GM19239 (cell line): Measurements from ENCODE around the gene MSTN.
A peak's percentile ranks its signal among the peaks of the same experiment; 100 is the strongest.

Experiments used
- DNase-seq: peaks from one replicate; pipeline ENCODE4 v3.0.0; 2011; ENCODE audit warnings: low spot score; ENCODE audit not compliant: insufficient read length
- FAIRE-seq: peaks from 2 replicates; lab custom pipeline; 2011; peaks lifted over from hg19 to GRCh38; lab: Jason Lieb, UNC

Gene MSTN

GRCh38 chr2:190062601-190063000, at the start of gene MSTN:
Gene MSTN (minus strand): TSS chr2:190062729. CDS start chr2:190062596, 133 bp downstream.
- DNase-seq (no peak), FAIRE-seq (no peak)

- FAIRE-seq = no peak
These were observed 48.6 kb upstream of the MSTN start for GRCh38 chr2:190111166-190111565.

GRCh38 chr2:190110699-190111098, 48.2 kb upstream of the MSTN start:
- no peak for DNase-seq
- no peak for FAIRE-seq

More at GRCh38 chr2:190111166-190111565, 48.6 kb upstream of the MSTN start:
- DNase-seq = no peak

- no peak for DNase-seq
- no peak for FAIRE-seq
These were observed 47.6 kb upstream of the MSTN start for GRCh38 chr2:190110131-190110530.

- FAIRE-seq (no peak), DNase-seq (no peak)
These were observed 44.9 kb upstream of the MSTN start for GRCh38 chr2:190107409-190107808.

GRCh38 chr2:190106783-190107182, 44.3 kb upstream of the MSTN start:
- no peak for DNase-seq
- FAIRE-seq = no peak

- FAIRE-seq (peak; percentile 35), DNase-seq (no peak)
These were observed 43.0 kb upstream of the MSTN start for GRCh38 chr2:190105554-190105953.

GRCh38 chr2:190103144-190103543, 40.6 kb upstream of the MSTN start:
- DNase-seq (no peak), FAIRE-seq (peak; percentile 58)

- DNase-seq = no peak
- FAIRE-seq = no peak
These were observed 37.6 kb upstream of the MSTN start for GRCh38 chr2:190099890-190100697.

GRCh38 chr2:190098851-190099250, 36.3 kb upstream of the MSTN start:
- DNase-seq (no peak), FAIRE-seq (no peak)

GRCh38 chr2:190097115-190097514, 34.6 kb upstream of the MSTN start:
- no peak for FAIRE-seq
- no peak for DNase-seq

GRCh38 chr2:190094316-190094871, 31.9 kb upstream of the MSTN start:
- FAIRE-seq (no peak), DNase-seq (no peak)

GRCh38 chr2:190093793-190094192, 31.3 kb upstream of the MSTN start:
- DNase-seq = no peak
- FAIRE-seq = no peak

- DNase-seq = no peak
- FAIRE-seq = peak; percentile 33
These were observed 27.6 kb upstream of the MSTN start for GRCh38 chr2:190090148-190090547.

GRCh38 chr2:190088917-190089316, 26.4 kb upstream of the MSTN start:
- peak; percentile 98 for FAIRE-seq

GRCh38 chr2:190084704-190085103, 22.2 kb upstream of the MSTN start:
- DNase-seq (no peak), FAIRE-seq (no peak)

More at GRCh38 chr2:190088917-190089316, 26.4 kb upstream of the MSTN start:
- peak; percentile 23 for DNase-seq

GRCh38 chr2:190082118-190082517, 19.6 kb upstream of the MSTN start:
- no peak for DNase-seq
- FAIRE-seq = no peak

GRCh38 chr2:190080527-190081049, 18.1 kb upstream of the MSTN start:
- DNase-seq (no peak), FAIRE-seq (no peak)

GRCh38 chr2:190079160-190079559, 16.6 kb upstream of the MSTN start:
- DNase-seq (no peak), FAIRE-seq (no peak)

GRCh38 chr2:190075623-190076022, 13.1 kb upstream of the MSTN start:
- no peak for FAIRE-seq
- DNase-seq = no peak

GRCh38 chr2:190069936-190070696, 7.6 kb upstream of the MSTN start:
- DNase-seq = no peak
- FAIRE-seq = peak; percentile 54
